HG02973 (cell line): ENCODE results near the gene ATIC.

Source experiments
- ATAC-seq: cut with Tn5 transposase; IDR thresholded peaks from one replicate; pipeline ENCODE4 v1.9.1; 2021; ENCODE audit warnings: moderate library complexity; ENCODE audit not compliant: unreplicated experiment

ATIC gene

DNA sequence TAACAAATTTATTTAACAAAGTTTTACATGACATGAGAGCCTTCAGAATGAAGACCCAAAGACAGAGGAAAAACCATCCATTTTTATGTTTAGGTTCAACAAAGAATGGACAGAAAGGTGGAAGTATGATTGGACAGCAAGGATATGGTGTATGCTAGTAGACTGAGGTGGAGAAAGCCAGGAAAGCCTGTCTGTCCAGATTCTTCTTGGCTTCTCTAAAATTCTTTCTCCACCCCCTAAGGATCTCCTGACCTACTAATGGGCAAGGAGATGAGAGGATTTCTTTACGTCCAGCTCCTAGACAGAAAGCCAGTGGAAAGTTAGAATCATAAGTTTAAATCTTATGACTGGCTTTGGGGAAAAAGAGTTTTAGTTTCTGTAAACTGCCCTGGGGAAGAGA, 3.0 kb downstream of the ATIC start:
- ATAC-seq, result no peak

GRCh38 chr2:215315301-215315700, 3.4 kb downstream of the ATIC start:
- no peak for ATAC-seq

- no peak for ATAC-seq
Observed at GRCh38 chr2:215316336-215316735, 4.5 kb downstream of the ATIC start.

GRCh38 chr2:215319500-215319899, 7.6 kb downstream of the ATIC start:
- no peak for ATAC-seq

- ATAC-seq, result no peak
Observed at GRCh38 chr2:215320102-215320501, 8.2 kb downstream of the ATIC start.

GRCh38 chr2:215320679-215321078, 8.8 kb downstream of the ATIC start:
- no peak for ATAC-seq

DNA sequence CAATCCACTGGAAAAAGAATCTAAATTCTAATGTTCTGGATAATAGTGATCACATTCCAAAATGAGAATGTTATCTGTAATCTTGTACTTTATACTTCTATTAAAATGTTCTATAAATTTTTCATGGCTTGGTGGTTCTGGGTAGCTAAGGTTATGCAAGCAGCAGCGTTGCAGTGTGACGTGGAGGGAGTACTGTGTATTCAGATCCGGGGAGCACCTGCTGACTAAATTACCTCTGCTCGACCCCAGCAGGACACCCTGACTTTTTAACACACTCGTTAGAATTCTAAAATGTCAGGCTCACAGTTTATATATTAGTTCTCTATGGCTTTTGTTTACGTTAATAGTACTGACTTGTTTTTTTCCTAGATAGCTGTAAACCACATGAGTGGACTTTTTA, 13.0 kb downstream of the ATIC start:
- ATAC-seq, result no peak

DNA sequence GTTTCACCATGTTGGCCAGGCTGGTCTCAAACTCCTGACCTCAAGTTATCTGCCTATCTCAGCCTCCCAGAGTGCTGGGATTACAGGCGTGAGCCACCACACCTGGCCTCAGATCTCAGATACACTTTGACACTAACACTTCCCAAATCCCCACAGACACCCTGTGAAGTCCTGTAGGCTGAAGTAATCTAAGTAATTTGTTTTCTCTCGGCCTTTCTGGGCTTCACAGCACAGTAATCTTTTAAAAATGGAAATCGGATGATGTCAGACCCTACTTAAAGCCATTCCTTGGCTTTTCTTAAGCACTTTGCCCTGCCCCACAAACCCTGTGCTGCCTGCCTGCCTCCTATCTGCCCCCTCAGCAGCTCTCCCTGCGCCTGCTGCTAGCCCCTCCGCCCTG, 16.2 kb downstream of the ATIC start:
- no peak for ATAC-seq

DNA sequence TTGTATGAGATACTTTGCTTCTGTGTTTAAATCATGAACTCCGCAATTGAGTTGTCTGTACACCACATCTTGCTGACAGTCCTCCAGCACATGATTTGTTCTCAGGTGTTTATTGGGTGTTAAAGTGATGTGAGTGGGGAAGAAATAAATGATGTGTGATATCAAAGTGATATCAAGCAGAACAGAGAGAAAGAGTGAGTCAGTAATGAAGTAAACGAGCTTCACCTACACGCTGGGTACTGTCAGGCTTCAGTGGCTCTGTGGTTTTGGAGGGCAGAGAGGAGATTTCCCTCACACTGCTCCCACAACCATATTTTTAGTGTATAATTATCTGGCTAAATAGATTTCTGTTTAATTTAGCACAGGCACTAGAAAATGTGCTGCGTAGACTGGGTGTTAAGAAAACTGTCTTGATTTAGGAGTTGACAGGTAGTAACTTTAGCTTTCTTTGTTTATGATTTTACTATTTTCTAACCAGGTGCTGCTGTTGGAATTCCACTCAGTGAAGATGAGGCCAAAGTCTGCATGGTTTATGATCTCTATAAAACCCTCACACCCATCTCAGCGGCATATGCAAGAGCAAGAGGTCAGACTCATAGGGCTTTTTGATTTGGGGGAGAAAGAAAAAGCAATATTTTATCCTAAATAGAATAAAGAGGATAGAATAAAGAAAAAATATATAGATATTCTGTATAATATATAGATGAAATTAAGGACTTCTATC, 21.2 kb downstream of the ATIC start:
- no peak for ATAC-seq

DNA sequence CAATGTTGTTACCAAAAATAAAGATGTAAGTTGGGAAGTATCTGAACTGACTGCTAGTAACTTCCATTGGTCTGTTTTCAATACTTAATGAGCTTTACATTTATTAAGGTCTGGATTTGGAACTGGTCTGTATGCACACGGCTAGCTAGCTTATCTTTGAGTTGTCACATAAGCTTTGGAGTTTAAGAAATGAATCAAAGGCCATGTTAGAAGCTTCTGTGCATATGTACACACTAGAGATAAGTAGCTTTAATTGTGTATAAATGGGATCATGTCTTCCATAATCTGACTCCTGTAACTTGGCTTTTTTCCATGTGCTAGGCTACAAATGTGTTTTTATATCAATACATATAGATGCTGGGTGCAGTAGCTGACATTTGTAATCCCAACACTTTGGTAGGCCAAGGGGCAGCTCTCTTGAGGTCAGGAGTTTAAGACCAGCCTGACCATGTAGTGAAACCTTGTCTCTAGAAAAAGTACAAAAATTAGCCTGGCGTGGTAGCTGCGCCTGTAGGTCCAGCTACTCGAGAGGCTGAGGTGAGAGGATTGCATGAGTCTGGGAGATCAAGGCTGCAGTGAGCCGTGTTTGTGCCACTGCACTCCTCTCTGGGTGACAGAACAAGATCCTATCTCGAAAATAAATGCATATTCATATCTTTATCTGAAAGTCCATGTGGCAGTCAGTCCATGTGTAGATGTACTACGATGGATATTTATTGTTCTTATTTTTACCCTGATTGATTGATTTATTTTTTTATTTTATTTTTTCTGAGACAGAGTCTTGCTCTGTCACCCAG, 27.2 kb downstream of the ATIC start:
- no peak for ATAC-seq

DNA sequence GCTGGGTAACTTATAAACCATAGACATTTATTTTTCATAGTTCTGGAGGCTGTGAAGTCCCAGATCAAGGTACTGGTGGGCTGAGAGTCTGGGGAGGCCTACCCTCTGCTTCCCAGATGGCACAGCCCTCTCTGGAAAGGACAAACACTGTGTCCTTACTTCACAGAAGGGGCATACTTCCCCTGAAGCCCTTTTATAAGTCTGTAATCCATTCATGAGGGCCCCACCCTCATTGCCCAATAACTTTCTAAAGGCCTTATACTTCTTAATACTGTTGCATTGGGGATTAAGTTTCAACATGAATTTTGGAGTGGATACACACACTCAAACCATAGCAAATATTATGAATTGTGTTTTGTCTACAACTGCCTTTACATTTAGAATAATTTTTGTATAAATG, 36.0 kb downstream of the ATIC start:
- ATAC-seq, result no peak

DNA sequence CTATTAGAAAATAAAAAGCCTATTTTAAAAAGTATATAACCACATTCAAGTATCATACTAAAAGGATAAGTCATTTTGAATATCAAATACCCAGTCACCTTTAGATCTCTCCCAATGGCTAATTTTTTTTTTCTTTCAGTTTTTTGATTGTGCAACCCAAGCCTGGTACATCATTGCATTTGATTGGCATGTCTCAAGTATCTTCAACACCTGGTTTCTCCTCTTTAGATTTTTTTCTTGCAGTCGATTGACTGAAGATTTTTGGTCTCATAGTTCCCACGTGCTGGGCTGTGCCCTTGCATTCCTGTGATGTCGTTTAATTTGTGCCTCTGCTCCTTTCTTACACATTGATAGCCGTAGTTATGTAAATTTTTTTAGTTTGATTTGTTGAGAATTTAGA, 40.7 kb downstream of the ATIC start:
- ATAC-seq, result no peak

DNA sequence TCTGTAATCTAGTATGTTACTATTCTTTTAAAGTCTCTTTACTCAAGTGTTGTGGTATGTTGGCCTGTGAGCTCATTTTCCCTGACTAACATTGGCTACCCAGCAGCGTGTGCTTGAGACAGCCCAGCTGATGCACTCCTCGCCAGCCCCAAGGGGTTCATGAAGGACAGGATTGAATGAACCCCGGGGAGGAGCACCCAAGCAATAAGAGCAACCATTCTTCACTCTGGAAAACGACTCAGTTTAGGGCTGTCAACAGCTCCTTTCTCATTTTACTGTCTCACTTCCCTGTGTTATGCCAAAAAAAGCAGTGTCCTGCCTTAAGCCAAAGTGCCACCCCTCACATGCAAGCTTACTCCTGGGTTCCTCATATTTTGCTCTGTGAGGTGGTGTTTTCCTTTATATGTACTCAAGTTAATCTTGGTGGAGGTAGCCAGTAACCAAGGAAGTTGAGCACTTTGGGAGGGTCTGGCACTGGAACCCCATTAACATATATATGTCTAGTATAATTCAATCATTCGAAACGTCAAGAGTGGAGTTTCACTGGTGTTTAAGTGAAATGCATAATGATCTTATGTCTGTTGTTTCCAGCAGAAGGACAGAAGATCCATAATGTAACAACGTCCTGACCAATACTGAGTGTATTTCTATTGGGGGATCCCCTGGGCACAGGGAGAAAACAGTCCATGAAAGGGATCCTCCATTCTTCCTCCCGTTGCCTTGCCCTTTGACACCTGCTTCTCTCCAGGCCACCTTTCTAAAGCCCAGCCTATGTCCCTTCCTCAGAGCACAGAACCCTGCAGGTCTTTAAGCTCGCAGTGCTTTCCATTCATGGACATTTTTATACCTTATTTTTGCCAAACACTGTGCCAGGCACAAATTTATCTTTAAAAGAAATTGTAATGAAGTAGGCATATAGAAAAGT, 43.2 kb downstream of the ATIC start:
- no peak for ATAC-seq

DNA sequence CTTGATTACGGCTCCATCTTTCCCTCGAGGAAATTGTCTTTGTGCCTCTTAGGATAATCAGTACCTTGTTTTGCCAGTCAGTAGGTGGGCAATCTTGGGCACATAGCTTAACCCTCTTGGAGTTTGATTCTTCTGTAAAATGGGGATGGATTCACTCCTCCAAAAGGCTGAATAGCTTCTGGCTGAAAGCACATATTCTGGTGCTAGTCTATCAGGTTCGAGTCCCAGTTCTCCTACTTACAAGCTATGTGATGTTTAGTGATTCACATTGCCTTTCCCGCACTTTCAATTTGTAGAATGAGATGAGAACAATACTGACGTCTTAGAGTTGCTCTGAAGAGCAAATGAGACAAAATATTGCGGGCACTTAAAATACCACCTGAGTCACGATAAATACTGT, 43.9 kb downstream of the ATIC start:
- no peak for ATAC-seq

DNA sequence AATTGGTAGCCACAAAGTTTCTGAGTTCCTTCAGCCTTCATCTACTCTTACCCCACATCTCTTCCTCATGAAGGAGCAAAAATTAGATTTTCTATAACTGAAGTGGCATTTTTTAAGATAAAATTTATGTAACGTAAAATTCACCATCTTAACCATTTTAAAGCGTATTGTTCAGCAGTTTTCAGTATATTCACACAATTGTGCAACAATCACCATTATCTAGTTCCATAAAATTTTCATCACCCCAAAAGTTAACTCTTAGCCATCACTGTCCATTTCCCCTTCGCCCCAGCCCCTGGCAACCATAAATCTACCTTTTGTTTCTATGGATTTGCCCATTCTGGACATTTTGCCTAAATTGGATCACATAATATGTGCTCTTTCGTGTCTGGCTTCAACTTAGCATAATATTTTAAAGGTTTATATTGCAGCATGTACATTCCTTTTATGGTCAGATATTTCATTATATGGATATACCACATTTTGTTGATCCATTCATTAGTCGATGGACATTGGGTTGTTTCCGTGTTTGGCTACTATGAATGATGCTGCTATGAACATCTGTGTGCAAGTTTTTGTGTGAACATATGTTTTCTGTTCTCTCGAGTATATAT, 44.6 kb downstream of the ATIC start:
- no peak for ATAC-seq

GRCh38 chr2:215356948-215357461, 45.1 kb downstream of the ATIC start:
- no peak for ATAC-seq

- no peak for ATAC-seq
Observed at GRCh38 chr2:215357660-215358059, 45.8 kb downstream of the ATIC start.

GRCh38 chr2:215358312-215358845, 46.5 kb downstream of the ATIC start:
- ATAC-seq, result no peak

DNA sequence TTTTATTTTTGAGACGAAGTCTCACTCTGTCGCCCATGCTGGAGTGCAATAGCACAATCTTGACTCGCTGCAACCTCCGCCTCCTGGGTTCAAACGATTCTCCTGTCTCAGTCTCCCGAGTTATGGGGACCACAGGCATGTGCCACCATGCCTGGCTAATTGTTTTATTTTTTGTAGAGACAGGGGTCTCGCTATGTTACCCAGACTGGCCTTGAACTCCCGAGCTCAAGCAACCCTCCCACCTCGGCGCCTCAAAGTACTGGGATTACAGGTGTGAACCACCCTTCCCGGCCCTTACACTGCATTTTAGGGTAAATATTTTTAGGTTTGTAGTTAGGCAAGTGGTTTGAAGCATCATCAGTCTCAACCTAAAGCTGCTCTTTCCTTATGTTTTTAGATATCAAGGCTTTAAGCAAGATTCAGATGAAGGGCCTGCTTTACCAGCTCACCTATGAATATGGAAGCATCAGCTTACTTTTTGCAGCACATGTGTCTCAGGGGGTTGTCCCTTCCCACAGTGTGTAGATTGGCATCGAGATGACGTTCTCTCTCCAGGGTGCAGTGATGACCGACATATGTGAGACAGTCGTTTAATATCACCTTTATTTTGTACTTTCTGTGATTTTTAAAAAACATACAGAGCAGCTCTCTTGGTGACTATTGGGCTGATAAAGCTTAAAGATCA, 47.2 kb downstream of the ATIC start:
- no peak for ATAC-seq

DNA sequence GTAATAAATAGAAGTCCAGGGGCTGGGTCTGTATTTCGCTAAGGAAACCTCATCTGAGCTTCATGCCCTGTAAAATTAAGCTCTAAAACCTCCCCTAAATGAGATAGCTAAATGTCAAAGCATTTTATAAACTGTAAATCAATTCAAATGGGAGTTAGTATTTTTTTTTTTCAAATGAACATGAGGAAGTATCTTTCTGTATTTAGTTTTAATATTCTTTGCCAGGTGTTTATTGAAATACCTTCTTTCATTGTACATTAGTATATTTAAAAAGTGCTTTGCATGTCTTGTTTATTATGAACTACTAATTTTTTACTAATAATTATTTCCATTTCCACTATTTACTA, 47.7 kb downstream of the ATIC start:
- no peak for ATAC-seq
